HG03103 (cell line): ENCODE results near the gene FITM1.

Experiments used
- ATAC-seq: cut with Tn5 transposase; IDR thresholded peaks from one replicate; pipeline ENCODE4 v1.9.1; 2021; ENCODE audit warnings: low read depth; ENCODE audit not compliant: unreplicated experiment

The FITM1 gene

GRCh38 chr14:24137529-24138395, 7.3 kb downstream of the FITM1 start:
- no peak for ATAC-seq

GRCh38 chr14:24138396-24139271, 8.2 kb downstream of the FITM1 start:
- ATAC-seq = no peak

- ATAC-seq = no peak
Measured at GRCh38 chr14:24139272-24139934, 8.9 kb downstream of the FITM1 start.

- peak; percentile 77 for ATAC-seq
Measured at GRCh38 chr14:24141097-24141880, 10.8 kb downstream of the FITM1 start, which contains the start of gene EMC9. EMC9 (minus strand) TSS chr14:24141591; CDS start chr14:24141304, 287 bp downstream.

- no peak for ATAC-seq
Measured at GRCh38 chr14:24143511-24143910, 13.1 kb downstream of the FITM1 start.

- no peak for ATAC-seq
Measured at GRCh38 chr14:24144451-24144850, 14.0 kb downstream of the FITM1 start.

GRCh38 chr14:24145219-24145618, 14.8 kb downstream of the FITM1 start:
- ATAC-seq = no peak

GRCh38 chr14:24145690-24146452, 15.4 kb downstream of the FITM1 start:
- ATAC-seq = no peak

GRCh38 chr14:24146453-24146977, 16.1 kb downstream of the FITM1 start, which contains the start of gene PSME2:
PSME2 (minus strand) TSS chr14:24146610; CDS start chr14:24146581, 29 bp downstream.
- peak; percentile 51 for ATAC-seq

- peak; percentile 84 for ATAC-seq
Measured at GRCh38 chr14:24146978-24147760, 16.7 kb downstream of the FITM1 start, which contains the start of gene RNF31. RNF31 (plus strand) TSS chr14:24147498; CDS start chr14:24147699, 201 bp downstream.

GRCh38 chr14:24147761-24148428, 17.4 kb downstream of the FITM1 start:
- no peak for ATAC-seq

- ATAC-seq = no peak
Measured at GRCh38 chr14:24149302-24149969, 19.0 kb downstream of the FITM1 start.

- ATAC-seq = no peak
Measured at GRCh38 chr14:24150061-24150460, 19.6 kb downstream of the FITM1 start.

- no peak for ATAC-seq
Measured at GRCh38 chr14:24150567-24150966, 20.1 kb downstream of the FITM1 start.

GRCh38 chr14:24150993-24151392, 20.5 kb downstream of the FITM1 start:
- ATAC-seq = no peak

- no peak for ATAC-seq
Measured at GRCh38 chr14:24151404-24152080, 21.1 kb downstream of the FITM1 start.
